Hematopoietic multipotent progenitor cell treated with erythropoietin and hydrocortisone succinate and interleukin-3 and kit ligand, for 17 days (in vitro differentiated cells): ENCODE measurements around the gene FAM168A.

ENCODE experiments used
- DNase-seq: peaks from one replicate; pipeline ENCODE4 v3.0.0-alpha.2; 2015; ENCODE audit warnings: low spot score

Gene FAM168A

DNA sequence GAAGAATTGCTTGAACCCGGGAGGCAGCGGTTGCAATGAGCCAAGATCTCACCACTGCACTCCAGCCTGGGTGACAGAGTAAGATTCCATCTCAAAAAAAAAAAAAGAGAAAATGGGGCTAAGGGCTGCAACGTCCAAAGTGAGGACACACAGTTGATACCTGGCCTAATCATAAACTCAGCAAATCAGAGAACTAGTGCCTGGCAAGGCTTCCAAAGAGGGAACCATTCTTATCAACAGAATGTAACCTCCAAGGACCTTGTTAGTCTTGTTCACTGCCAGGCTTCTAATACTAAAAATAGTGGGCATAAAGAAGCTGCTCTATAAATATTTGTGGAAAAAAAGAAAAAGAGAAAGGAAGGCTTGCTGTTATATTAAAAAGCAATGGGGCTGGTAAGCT, 42.3 kb downstream of the FAM168A start:
- no peak for DNase-seq

DNA sequence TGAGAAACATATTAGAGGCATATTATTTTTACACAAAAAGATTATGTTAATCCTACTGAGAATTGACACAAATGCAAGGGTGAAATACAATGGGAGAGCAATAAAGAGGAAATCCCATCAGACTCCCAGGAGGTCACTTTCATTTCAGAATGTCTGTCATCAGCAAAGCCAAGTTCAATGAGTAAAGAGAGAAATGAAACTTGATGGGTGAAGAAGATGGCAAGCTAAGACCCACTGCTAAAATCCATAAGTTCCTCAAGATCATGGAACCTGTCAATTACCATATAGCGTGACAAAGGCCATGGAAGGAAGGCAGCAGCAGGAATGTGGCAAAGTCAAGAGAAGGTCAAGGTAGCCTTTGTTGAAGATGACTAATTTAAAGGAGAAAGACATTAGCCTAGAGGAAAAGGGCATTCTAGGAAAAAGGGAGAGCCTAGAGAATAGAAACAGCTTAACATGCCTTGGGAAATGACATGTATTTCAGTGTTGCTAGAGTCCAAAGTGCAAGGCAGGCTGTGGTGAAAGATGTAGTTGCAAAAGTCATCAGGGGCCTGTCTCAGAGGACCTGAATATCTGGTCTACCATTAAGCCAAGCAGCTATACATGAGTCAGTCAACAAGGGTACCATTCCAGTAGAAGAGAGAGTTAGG, 43.1 kb downstream of the FAM168A start:
- no peak for DNase-seq

DNA sequence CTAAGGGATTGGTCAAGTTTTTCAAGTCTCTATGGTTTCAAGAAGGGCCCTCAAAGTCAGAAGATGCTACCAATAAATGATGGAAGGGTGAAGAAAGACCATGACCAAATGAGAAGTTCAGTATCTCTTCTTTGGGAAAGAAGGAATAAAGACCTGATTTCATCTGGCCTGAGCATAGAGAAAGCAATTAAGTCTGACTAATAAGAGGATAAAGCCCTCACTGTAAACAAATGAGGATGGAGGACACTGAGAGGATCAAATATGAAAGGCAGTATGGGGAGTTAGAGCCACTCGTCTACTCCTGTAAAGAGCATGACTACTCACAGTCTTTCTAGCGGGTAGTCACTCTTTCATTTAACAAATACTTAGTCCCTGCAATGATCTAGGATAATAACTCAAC, 44.6 kb downstream of the FAM168A start:
- DNase-seq: no peak

DNA sequence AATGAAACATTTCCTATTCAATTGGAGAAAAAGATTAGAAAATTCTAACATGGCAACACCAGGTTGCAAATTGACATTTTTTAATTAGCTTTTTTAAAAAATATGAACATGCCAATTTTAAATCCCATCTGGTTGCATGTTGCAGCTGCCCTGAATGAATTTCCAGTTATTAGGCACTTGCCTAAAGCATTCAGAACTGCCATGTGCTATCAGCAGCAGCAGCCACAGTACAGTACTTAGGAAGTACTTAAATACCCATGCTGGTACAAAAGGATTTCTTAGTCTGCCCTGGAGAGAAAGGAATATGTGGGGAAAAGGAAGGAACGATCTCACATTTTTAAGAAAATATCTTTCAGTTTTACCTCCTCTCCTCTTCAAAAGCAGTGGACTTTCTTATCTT, 46.2 kb downstream of the FAM168A start:
- no peak for DNase-seq

DNA sequence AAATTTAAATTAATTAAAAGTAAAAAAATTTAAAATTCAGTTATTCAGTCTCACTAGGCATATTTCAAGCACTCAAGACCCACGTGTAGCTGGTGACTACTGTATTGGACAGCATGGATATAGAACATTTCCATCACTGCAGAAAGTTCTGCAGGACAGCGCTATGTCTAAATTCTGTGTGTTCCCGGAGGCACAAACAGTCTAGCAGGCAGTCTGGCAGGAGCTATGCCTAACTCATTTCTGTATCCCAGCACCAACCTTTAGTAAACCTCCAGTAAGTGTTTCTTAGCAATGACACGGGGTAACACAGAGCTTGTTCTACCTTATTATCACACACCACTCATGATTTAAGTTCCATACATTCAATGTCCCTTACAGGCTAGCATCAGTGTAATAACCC, 48.5 kb downstream of the FAM168A start:
- DNase-seq: no peak

DNA sequence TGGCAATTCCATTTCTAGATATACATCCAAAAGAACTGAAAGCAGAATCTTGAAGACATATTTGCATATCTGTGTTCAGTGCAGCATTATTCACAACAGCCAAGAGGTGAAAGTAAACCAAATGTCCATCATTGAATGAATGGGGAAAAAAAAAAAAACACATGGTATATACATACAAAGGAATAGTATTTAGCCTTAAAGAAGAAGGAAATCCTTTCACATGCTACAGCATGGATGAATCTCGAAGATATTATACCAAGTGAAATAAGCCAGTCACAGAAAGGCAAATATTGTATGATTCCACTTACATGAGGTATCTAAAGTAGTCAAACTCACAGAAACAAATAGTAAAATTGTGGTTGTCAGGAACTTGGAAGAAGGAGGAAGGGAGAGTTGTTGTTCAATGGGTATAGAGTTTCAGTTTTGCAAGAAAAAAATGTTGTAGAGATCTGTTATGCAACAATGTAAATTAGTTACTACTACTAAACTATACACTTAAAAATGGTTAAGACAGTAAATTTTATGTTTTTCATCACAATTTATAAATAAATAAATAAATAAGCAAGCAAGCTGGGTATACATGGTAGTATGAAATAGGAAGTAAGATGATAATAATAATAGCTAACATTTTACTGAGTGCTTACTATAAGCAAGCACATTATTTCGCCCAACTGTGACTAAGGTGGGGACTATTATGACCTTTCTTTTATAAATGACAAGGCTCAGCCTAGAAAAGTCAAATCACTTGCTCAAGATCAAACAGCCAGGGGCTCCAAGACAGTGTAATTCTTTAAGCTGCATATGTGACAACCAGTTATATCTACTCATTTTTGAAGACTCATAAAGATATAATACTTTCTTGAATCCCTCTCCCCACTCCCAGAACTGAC, 50.0 kb downstream of the FAM168A start:
- DNase-seq: no peak

DNA sequence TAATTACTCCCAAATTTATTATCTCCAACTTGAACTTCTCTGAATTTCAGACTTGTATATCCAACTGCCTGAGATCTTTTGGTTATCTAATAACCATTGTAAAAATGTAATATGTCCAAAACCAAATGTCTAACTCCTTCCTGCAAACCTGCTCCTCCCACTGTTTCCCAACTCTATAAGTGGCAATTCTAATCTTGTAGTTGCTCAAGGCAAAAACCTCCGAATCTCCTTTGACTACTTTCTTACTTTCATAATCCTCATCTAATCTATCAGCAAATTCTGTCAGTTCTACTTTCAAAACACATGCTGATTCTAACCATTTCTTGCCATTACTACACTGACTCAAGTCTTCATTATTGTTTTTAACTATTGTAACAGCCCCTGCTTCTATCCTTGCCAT, 55.7 kb downstream of the FAM168A start:
- no peak for DNase-seq

DNA sequence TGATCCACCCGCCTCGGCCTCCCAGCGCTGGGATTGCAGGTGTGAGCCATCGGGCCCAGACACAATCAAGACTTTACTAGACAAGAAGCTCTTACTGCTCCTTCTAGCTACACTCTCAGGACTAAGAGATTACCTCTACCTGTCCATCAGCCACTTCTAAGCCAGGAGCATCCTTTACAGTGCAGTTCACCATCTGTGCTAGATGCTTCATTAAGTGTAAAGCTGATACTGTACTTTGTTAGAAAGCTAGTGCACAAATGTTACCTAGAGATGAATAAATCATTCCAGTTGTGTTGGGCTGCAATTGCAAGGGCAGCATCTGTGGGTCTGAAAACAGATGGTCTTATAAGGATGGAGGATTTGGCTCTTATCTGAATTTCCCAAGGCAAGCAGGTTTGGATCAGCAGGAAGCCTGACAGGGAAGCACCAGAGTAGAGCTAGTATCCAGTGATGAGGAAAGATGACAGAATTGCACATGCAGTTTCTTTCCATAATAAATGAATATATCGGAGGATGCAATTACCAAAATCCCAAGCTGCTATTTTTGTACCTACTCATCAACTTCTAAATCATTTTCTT, 58.3 kb downstream of the FAM168A start:
- DNase-seq: no peak

DNA sequence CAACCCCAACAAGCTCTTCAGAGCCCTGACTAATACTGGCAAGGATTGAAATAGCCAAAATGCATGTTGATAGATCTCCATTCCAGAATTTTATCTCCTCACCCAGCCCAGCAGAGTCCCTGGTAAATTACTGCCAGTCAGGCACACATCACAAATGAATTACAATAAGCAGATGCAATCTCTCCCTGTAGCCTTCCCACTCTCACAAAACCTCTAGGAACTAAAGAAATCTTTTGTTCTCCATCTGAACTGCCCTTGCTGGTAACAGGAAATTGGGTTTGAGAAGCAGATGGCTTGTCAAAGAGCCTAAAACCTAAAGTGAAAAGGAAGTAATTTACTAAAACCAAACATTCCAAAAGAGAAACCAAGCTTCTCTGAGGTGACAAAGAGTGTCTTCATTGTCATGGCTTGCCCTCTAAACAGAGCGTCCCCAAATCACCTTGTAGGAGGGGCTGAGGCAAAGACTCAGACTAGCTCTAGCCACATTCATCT, 59.5 kb downstream of the FAM168A start:
- DNase-seq: no peak

DNA sequence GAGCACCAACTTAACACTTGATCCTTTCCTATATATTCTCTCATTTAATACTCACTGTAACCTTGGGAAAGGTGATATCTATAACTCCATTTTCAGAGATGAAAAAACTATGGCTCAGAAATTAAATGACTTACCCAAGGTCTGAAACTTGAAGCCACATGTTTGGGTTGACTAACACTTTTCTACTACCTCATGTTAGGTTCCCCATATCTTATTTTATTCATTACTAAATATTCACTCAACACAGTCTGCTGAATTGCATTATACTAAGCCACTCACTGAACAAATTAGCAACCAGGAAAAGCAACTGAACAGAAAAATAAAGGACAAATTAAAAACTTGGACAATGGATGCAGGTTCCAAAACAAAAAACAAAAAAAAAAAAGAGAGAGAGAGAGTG, 59.9 kb downstream of the FAM168A start:
- DNase-seq: no peak

DNA sequence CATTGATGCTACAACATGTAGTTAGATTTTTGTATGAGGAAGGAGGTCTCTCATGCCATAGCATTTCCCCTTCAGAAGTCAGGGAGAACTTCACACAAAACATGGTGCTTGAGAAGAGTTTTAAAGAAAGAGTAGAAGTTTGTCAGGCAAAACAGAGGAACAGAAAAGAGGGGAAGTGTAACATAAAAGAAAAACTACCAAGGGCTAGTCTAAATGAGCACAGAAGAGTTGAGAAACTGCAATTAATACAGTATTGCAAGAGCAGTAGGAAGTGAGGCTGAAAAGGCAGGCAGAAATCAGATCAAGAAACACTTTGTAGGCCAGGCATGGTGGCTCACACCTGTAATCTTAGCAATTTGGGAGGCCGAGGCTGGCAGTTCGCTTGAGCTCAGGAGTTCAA, 61.0 kb downstream of the FAM168A start:
- no peak for DNase-seq

DNA sequence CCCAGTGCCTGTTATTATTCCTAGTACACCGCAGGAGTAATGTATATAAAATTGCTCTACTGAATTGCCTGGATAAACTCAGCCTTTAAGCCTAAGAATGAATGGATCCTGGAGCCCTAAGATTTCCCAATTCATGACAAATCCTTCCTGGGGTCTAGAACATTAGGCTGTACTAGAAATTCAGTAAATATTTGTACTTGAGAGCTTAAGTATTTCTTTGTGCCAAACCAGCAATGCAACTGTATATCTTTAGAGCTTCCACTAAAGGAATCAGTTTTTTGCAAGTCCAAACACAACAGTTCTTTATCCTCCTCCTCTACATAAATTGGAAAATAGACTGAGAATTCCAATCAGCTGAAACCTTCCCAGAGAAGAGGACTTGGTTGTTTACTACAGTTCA, 65.6 kb downstream of the FAM168A start:
- no peak for DNase-seq

DNA sequence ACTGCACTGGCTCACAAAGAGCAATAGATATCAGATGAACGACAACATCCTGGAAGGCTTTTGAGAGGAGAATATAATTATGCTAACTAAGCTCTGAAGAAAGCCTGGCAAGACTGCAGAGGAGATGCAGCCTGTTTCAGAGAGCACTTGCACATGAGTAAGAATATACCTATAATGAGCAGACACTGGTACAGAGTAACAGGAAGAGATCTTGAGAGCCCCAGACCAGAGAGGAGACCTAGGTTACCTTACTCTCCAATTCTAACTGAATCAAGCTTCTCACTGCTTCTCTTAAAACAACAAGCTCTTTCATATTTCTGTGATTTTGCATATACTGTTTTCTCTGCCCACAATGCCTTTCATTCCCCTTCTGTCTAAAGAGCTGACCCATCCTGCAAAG, 66.5 kb downstream of the FAM168A start:
- no peak for DNase-seq

DNA sequence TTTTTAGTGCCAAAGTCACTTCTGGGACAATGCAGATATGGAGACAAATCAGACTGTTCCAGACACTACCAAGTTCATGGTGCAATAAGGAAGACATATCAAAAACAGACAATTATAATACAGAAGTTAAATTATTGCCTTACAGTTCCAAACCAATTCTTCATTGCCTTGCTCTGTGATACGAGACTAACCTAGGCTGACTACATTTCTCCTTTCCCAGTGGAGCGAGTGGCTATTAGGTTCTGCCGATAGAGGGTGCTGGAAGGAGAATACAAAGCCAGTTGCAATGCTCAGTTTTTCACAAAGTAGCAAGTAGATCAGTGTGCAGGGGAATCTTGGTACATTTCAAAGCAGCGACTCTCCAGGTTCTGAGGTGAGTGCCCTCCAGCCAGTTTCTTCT, 67.8 kb downstream of the FAM168A start:
- DNase-seq: no peak

DNA sequence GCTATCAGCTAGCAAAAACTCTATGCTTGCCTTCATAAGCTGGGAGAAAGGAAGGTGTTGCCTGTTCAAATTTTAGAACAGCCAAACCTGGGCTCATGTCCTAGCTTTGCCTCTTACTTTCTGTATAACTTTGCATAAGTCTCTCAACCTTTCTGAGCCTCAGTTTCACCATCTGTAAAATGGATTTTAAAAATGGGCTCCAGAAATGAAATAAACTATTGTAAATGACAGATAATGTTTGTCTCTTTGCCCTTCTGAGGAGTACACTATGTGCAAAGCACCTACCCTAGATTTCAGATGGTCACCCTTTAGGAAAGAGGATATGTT, 68.7 kb downstream of the FAM168A start:
- no peak for DNase-seq

DNA sequence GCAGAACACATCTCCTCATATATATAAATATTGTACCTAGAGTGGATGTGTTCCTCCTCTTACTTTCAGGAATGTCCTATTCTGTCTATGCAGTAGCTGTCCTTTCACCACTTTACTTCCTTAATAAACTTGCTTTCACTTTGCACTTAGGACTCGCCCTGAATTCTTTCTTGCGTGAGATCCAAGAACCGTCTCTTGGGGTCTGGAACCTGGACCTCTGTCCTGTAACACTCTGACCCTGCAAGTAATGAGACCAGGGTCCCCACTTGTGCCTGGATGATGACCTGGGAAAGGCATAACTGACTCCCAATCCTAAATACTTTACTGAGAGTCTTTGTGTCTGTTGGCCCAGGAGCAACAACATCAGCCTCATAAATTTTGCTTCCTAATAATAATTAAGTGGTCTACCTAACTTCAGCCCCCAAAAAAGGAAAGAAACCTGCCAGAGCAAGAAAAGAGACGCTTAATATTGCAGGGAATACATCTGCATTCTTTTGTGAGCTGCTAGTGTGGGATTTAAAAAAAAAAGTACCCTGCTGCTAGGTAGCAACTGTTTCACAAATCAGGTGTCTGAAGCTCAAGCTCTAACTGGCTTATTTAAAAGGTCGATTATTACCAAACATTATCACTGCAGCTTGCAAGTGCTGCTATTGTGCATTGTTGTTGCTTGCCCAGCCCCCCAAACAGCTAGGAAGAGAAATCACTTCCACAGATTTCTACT, 69.3 kb downstream of the FAM168A start:
- DNase-seq: no peak

DNA sequence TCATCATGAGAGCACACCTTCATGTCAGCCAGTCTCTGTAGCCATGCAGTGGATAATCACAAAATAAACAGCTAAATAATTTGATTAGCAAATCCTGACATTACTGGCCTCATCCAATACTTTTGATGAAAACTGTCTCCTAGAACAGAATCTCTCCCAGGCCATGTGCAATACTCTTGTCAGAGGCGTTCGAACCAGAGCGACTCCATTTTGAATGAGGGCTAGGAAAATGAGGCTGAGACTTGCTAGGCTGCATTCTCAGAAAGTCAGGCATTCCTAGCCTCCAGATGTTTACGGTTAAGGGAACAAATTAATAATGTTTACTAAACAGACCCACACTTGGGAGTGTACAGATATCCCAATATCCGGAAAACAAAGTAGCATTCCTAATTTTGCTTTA, 69.9 kb downstream of the FAM168A start:
- no peak for DNase-seq

DNA sequence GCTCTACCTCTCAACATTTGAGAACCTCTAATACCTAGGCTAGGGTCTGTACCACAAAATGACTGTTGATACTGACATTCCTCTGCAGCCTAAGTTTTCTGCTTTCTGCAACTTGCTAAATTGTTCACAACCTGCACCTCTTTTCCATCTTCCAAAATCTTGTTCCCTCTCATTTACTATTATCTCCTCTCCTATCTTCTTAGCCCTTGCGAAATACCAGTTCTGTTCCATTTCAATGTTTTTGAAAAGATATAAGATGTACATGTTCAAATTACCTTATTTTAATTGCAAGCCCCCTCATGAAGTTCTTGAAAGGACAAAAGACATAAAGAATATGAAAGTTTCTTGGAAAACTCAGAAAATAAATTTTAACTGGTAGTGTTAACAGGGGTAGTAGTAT, 72.3 kb downstream of the FAM168A start:
- DNase-seq: no peak

DNA sequence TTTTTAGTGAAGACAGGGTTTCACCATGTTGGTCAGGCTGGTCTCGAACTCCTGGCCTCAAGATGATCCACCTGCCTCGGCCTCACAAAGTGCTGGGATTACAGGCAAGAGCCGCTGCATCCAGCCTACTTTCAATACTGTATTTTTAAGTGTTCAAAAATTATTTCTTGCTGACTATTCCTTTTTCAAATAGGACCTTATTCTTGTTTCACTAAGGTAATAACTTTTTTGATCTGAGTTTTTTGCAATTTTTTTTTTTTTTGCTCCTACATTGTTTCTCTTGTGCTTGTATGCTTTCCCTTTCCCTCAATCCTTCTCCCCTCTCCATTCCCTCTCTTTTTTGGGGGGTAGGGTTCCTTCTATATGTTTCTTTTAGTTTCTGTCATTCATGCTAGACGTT, 73.1 kb downstream of the FAM168A start:
- no peak for DNase-seq

DNA sequence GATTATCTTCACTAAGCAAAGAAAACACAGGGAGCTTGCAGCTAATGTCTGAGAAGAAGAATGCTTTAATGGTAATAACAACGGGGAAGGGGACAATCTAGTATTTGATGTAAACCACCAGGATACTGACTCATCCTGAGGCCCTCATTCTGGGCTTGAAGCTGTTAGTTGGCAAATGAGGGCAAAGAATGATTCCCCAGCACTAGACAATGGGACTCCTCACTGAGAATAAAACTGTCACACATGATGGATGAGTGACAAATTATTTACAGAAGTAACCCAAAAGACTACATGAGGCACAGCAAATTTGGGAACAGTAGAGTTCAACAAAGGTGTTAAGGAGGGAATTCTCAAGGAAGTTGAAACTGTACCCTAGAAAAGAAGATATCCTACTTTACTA, 76.3 kb downstream of the FAM168A start:
- no peak for DNase-seq

DNA sequence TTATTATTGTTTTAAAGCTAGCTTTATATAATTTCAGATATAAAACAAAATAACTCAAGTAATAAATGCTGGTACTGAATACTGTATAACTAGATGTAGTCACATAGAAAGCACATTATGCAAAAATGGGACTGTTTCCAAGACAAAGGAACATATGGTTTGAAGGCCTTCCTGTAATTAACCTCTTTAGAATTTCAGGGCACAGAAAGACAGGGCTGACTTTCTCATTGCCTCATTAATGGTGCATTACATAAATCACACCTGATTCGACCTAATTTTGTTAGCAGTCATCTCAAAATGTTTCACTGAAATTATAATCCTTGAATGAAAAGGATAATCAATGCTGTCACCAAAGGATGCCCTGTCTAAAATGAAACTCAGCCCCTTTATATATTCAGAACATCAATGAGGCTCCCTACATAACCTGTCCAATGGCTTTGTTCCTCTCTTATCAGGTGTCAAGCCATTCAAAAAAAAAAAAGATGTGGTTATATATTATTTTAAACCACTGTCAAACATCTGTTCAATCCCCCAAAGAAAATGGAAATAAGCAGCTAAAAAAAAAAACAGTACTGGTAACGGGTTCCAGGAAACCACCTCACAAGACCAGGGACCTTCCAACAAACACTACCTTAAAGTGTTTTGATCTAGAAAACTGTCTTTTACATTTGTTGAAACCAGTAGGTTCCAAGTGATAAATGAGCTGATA, 77.4 kb downstream of the FAM168A start:
- no peak for DNase-seq

DNA sequence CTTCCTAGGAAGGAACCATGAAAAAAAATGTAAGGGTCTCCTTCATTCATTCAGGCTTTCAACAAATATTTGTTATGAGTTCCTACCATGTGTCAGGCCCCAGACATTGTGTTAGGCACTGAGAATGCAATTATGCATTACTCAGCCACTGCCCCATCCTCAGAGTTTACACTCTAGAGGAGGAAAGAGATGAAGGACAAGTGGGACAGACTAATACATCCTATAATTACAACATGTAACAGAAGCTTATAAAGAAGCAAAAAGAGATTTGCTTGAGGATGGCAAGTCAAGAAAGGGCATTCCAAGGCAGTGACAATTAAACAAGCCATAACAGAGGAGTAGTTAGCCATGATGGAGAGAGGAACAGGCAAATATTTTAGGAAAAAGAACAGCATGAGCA, 78.6 kb downstream of the FAM168A start:
- DNase-seq: no peak
